HG02981 (cell line): ENCODE data around the gene SLC17A5.
A peak's percentile ranks its signal among the peaks of the same experiment; 100 is the strongest.
"Not testable (repeated sequence)": the region's sequence is repeated elsewhere in the genome, so short reads cannot be mapped to it uniquely, and the experiment has no call there.

Source experiments
- ATAC-seq: cut with Tn5 transposase; IDR thresholded peaks from one replicate; pipeline ENCODE4 v1.9.1; 2021; ENCODE audit warnings: mild to moderate bottlenecking, moderate library complexity; ENCODE audit not compliant: unreplicated experiment

The SLC17A5 gene

GRCh38 chr6:73618082-73618481 is 35.7 kb downstream of the SLC17A5 start:
- ATAC-seq = not testable (repeated sequence)

- ATAC-seq = no peak
Measured at GRCh38 chr6:73614802-73615201, 39.0 kb downstream of the SLC17A5 start.

GRCh38 chr6:73613806-73614536 is 39.8 kb downstream of the SLC17A5 start:
- ATAC-seq = no peak

GRCh38 chr6:73612611-73613010 is 41.2 kb downstream of the SLC17A5 start:
- ATAC-seq = no peak

GRCh38 chr6:73610444-73611275 is 43.1 kb downstream of the SLC17A5 start:
- no peak for ATAC-seq

GRCh38 chr6:73608761-73609160 is 45.0 kb downstream of the SLC17A5 start:
- no peak for ATAC-seq

- ATAC-seq = no peak
Measured at GRCh38 chr6:73606428-73606827, 47.4 kb downstream of the SLC17A5 start.

GRCh38 chr6:73604461-73604860 is 49.3 kb downstream of the SLC17A5 start:
- no peak for ATAC-seq

GRCh38 chr6:73604020-73604419 is 49.8 kb downstream of the SLC17A5 start:
- no peak for ATAC-seq

GRCh38 chr6:73586416-73586974 is 67.3 kb downstream of the SLC17A5 start:
- ATAC-seq = no peak

- ATAC-seq = peak; percentile 80
Measured at GRCh38 chr6:73585566-73586415, 68.0 kb downstream of the SLC17A5 start.

GRCh38 chr6:73581293-73581692 is 72.5 kb downstream of the SLC17A5 start:
- ATAC-seq = no peak

GRCh38 chr6:73580247-73581149 is 73.3 kb downstream of the SLC17A5 start:
- peak; percentile 57 for ATAC-seq

GRCh38 chr6:73579851-73580246 is 73.9 kb downstream of the SLC17A5 start:
- peak; percentile 23 for ATAC-seq

GRCh38 chr6:73579389-73579788 is 74.4 kb downstream of the SLC17A5 start:
- ATAC-seq = peak; percentile 16

- ATAC-seq = no peak
Measured at GRCh38 chr6:73577676-73578075, 76.1 kb downstream of the SLC17A5 start.

GRCh38 chr6:73572531-73572930 is 81.3 kb downstream of the SLC17A5 start:
- not testable (repeated sequence) for ATAC-seq

GRCh38 chr6:73571218-73572181 is 82.3 kb downstream of the SLC17A5 start:
- ATAC-seq = not testable (repeated sequence)

GRCh38 chr6:73569121-73569520 is 84.7 kb downstream of the SLC17A5 start:
- no peak for ATAC-seq
